Measurements from ENCODE around the gene ORM2.
"Not testable (repeated sequence)": the region's sequence is repeated elsewhere in the genome, so short reads cannot be mapped to it uniquely, and the experiment has no call there.

Gene ORM2

GRCh38 chr9:114314881-114315722, 14.6 kb upstream of the ORM2 start:
- DNase-seq = peak in 1 of 14 donors; percentile 69

GRCh38 chr9:114315723-114316363, 13.8 kb upstream of the ORM2 start:
- DNase-seq = no peak

GRCh38 chr9:114316605-114317230, 13.0 kb upstream of the ORM2 start:
- no peak for DNase-seq

- no peak for DNase-seq
Measured at GRCh38 chr9:114317665-114318357, 11.9 kb upstream of the ORM2 start.

GRCh38 chr9:114318416-114318815, 11.3 kb upstream of the ORM2 start:
- no peak for DNase-seq

- DNase-seq = no peak
Measured at GRCh38 chr9:114319147-114319546, 10.5 kb upstream of the ORM2 start.

- DNase-seq = not testable (repeated sequence)
Measured at GRCh38 chr9:114320710-114321109, 9.0 kb upstream of the ORM2 start.

- DNase-seq = no peak
Measured at GRCh38 chr9:114321759-114322158, 7.9 kb upstream of the ORM2 start.

- DNase-seq = not testable (repeated sequence)
Measured at GRCh38 chr9:114322160-114322818, 7.4 kb upstream of the ORM2 start.

GRCh38 chr9:114322831-114323531, 6.7 kb upstream of the ORM2 start, which contains the start of gene ORM1:
ORM1 (plus strand) TSS chr9:114323098; CDS start chr9:114323134, 36 bp downstream.
- not testable (repeated sequence) for DNase-seq

- DNase-seq = not testable (repeated sequence)
Measured at GRCh38 chr9:114323849-114324248, 5.8 kb upstream of the ORM2 start.

- no peak for DNase-seq
Measured at GRCh38 chr9:114324492-114324891, 5.2 kb upstream of the ORM2 start.

- not testable (repeated sequence) for DNase-seq
Measured at GRCh38 chr9:114324965-114325364, 4.7 kb upstream of the ORM2 start.

GRCh38 chr9:114325684-114326254, 3.9 kb upstream of the ORM2 start:
- not testable (repeated sequence) for DNase-seq

- DNase-seq = no peak
Measured at GRCh38 chr9:114327749-114328148, 1.9 kb upstream of the ORM2 start.

- DNase-seq = not testable (repeated sequence)
Measured at GRCh38 chr9:114328357-114328820, 1.3 kb upstream of the ORM2 start.

- DNase-seq = not testable (repeated sequence)
Measured at GRCh38 chr9:114328937-114329624, 588 bp upstream of the ORM2 start.

- no peak for DNase-seq
Measured at GRCh38 chr9:114330636-114331035, 967 bp downstream of the ORM2 start.

- DNase-seq = not testable (repeated sequence)
Measured at GRCh38 chr9:114331229-114332195, 1.8 kb downstream of the ORM2 start.

Measured in C1 segment of cervical spinal cord (tissue), 14 donors.